ENCODE measurements around the gene HAGH.

HAGH gene

DNA sequence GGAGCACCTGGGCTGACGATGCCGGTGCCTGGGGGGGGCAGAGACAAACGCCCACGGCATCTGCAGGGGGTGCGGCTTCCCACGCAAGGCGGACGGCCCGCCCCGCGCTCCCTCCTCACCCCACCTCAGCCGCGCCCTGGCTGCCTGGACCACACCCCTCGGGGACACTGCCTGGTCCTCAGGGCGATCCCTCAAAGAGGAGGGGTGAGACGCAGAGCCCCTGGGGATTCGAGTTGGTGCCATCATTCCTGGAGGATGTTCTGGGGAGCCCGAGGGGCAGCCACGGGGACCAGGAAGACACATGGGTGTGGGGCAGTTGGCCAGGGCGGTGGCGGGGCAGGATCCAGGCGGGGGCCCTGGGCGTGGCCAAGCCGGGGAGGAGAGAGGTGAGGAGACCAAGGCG, 37.0 kb downstream of the HAGH start:
- Histone ChIP-seq H3K27ac (ENCODE audit: low read length) (no peak overlapping the region), H3K4me2 (ENCODE audit: insufficient read depth, low read length) (no peak overlapping the region), H3K79me2 (ENCODE audit: insufficient read depth, low read length) (peaks cover 36% of the 10 kb centered on the region), H3K9ac (ENCODE audit: low read depth, low read length) (no peak overlapping the region), H3K36me3 (ENCODE audit: insufficient read depth, low read length) (peaks cover 63% of the 10 kb centered on the region), H2AFZ (ENCODE audit: low read depth, low read length) (no peak overlapping the region), H3K4me3 (ENCODE audit: low read depth in 1 of 2, low read length in 2 of 2) (no peak overlapping the region), H3K4me1 (ENCODE audit: insufficient read depth, low read length) (peaks cover 15% of the 10 kb centered on the region), H4K20me1 (ENCODE audit: insufficient read depth, low read length) (peaks cover 67% of the 10 kb centered on the region), H3K9me3 (ENCODE audit: insufficient read depth, low read length, severe bottlenecking) (no peaks in the 10 kb centered on the region), H3K27me3 (ENCODE audit: insufficient read depth, low read length, poor library complexity) (no peaks in the 10 kb centered on the region)
- DNase-seq (peak; percentile 5), ATAC-seq (ENCODE audit: insufficient read depth, low read depth) (no peak)
- TF ChIP-seq CTCF (IDR thresholded peaks at IDR 0.05; ENCODE audit: borderline replicate concordance, extremely low read depth, low read length, poor library complexity, severe bottlenecking) (no peak), EZH2 (IDR thresholded peaks at IDR 0.05; ENCODE audit: borderline replicate concordance, low read depth, low read length, severe bottlenecking) (no peak)

DNA sequence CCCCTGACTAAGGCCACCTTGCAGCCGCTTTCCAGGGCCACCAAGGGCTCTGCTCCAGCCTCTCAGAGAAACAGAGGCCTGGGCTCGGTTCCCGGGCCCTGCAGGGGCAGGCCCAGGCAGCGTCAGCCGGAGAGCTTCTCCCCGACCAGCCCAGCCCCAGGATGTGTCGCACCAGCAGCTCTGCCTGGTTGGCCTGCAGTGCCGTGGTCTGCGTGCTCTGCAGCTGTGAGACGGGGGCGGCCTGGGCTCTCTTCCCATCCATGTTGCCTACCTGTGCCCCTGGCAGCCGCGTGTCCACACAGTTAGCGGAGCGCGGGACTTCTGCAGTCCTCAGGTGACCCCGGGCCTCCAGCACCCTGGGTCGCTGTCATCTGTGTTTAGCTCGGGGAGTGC, 37.9 kb downstream of the HAGH start:
- Histone ChIP-seq H2AFZ (ENCODE audit: low read depth, low read length) (no peak overlapping the region), H3K4me3 (ENCODE audit: low read depth in 1 of 2, low read length in 2 of 2) (no peak overlapping the region), H3K27ac (ENCODE audit: low read length) (no peak overlapping the region), H3K4me2 (ENCODE audit: insufficient read depth, low read length) (no peak overlapping the region), H3K79me2 (ENCODE audit: insufficient read depth, low read length) (peaks cover 45% of the 10 kb centered on the region), H4K20me1 (ENCODE audit: insufficient read depth, low read length) (peaks cover 76% of the 10 kb centered on the region), H3K9ac (ENCODE audit: low read depth, low read length) (no peak overlapping the region), H3K36me3 (ENCODE audit: insufficient read depth, low read length) (peaks cover 63% of the 10 kb centered on the region), H3K27me3 (ENCODE audit: insufficient read depth, low read length, poor library complexity) (no peaks in the 10 kb centered on the region), H3K9me3 (ENCODE audit: insufficient read depth, low read length, severe bottlenecking) (no peaks in the 10 kb centered on the region), H3K4me1 (ENCODE audit: insufficient read depth, low read length) (peaks cover 24% of the 10 kb centered on the region)
- peak; percentile 18; the same call in 1 of the 3 replicates for ATAC-seq (ENCODE audit: insufficient read depth, low read depth)
- no peak for TF ChIP-seq EZH2 (IDR thresholded peaks at IDR 0.05; ENCODE audit: borderline replicate concordance, low read depth, low read length, severe bottlenecking)
- TF ChIP-seq CTCF (IDR thresholded peaks at IDR 0.05; ENCODE audit: borderline replicate concordance, extremely low read depth, low read length, poor library complexity, severe bottlenecking): no peak
- DNase-seq: no peak

DNA sequence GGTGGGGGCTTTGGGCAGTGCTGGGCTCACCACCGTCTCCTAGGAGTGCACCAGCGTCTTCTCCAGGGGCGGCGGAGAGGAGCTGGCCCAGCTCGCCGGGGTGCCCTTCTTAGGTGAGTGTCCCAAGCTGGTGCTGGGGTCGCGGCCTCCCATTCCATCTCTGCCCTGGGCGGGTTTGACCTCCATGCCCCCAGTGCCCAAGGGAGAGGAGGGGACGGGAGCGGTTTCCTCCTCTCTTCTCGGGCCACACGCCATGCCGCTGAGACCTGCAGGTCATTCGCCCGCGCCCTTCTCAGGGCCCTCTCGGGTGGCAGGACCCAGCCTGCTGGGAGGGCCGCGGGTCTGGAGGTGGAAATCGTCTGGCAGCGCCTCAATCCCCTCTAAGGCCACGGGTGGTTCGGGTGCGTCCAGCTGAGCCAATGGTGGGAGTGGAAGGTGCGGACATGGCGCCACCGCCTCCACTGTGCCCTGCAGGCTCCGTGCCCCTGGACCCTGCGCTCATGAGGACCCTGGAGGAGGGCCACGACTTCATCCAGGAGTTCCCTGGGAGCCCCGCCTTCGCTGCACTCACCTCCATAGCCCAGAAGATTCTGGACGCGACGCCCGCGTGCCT, 38.4 kb downstream of the HAGH start:
- Histone ChIP-seq H4K20me1 (ENCODE audit: insufficient read depth, low read length) (peaks cover 79% of the 10 kb centered on the region), H3K79me2 (ENCODE audit: insufficient read depth, low read length) (peaks cover 49% of the 10 kb centered on the region), H3K4me1 (ENCODE audit: insufficient read depth, low read length) (peaks cover 25% of the 10 kb centered on the region), H3K36me3 (ENCODE audit: insufficient read depth, low read length) (peaks cover 65% of the 10 kb centered on the region), H3K27me3 (ENCODE audit: insufficient read depth, low read length, poor library complexity) (no peaks in the 10 kb centered on the region), H3K9ac (ENCODE audit: low read depth, low read length) (no peak overlapping the region), H3K4me3 (ENCODE audit: low read depth in 1 of 2, low read length in 2 of 2) (no peak overlapping the region), H3K9me3 (ENCODE audit: insufficient read depth, low read length, severe bottlenecking) (no peaks in the 10 kb centered on the region), H2AFZ (ENCODE audit: low read depth, low read length) (no peak overlapping the region), H3K27ac (ENCODE audit: low read length) (no peak overlapping the region), H3K4me2 (ENCODE audit: insufficient read depth, low read length) (no peak overlapping the region)
- ATAC-seq (ENCODE audit: insufficient read depth, low read depth) (no peak), DNase-seq (no peak)
- TF ChIP-seq EZH2 (IDR thresholded peaks at IDR 0.05; ENCODE audit: borderline replicate concordance, low read depth, low read length, severe bottlenecking) (no peak), CTCF (IDR thresholded peaks at IDR 0.05; ENCODE audit: borderline replicate concordance, extremely low read depth, low read length, poor library complexity, severe bottlenecking) (no peak)
